GM18868 (cell line): ENCODE measurements around the gene TMEM200B.
"Not testable (repeated sequence)": the region's sequence is repeated elsewhere in the genome, so short reads cannot be mapped to it uniquely, and the experiment has no call there.

Experiments
- ATAC-seq: cut with Tn5 transposase; IDR thresholded peaks from one replicate; pipeline ENCODE4 v1.9.1; 2021; ENCODE audit warnings: mild to moderate bottlenecking, moderate library complexity; ENCODE audit not compliant: unreplicated experiment

The TMEM200B gene

DNA sequence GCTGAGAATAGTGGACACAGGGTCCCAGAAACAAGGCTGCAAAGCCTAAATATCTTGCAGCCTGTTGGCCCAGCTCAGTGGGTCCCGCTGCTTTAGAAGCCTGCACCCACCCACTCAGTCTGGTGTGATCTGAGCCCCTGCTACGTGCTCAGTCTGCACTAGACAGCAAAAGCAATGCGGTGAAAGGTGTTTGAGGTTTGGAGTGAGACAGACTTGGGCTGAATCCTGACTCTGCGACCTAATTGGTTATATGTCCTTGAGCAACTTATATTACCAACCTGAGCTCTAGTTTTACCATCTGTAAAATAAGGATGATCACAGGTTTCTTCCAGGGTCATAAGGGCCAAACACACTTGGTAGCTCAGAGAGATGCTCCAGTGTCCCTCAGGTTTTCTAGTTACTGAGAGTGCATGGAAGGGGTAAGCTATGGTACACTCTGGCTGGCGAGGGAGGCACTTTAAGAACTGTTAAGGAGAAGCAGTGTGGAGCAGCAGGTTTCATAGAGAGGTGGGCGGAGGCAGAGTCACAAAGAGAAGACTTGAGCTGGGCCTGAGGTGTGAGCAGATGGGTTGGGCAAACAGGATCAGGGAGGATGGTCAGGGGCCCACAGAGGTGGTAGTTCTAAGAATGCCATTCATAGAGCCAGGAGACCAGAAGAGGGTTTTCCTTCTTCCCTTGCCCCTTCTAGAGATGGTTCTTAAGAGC lies 10.1 kb downstream of the TMEM200B start:
- no peak for ATAC-seq

DNA sequence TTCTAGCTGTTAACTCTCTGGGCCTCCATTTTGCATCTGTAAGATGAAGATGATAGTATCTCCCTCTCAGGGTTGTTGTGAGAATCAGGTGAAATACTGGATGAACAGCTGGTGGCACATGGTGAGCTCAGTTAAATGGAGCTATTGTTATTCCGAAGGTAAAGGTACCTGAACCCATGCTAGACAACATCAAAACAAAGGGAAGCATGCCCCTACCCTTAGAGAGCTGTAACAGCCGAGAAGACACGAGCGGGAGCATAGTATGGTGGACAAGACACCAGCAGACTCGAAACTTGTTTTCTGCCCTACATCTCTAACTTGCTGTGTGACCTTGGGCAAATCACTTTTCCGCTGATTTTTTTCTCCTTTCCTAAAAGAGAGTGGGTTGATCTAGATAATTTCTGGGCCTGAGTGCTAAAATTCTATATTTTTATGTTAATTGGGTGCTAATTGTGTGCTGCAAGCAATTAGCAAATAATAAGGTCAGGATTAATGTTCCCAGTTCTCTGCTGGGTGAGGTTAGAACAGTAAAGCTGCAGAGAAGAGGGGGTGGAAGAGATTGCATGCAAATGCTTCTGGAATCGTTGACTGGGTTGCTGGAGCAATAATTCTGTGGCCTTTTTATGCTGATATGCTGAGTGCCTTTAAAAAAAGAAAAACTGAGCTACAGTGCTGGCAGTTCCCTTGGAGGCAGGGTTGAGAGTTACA lies 10.8 kb downstream of the TMEM200B start:
- no peak for ATAC-seq

- not testable (repeated sequence) for ATAC-seq
These were observed 15.7 kb downstream of the TMEM200B start for GRCh38 chr1:29108041-29108440.

DNA sequence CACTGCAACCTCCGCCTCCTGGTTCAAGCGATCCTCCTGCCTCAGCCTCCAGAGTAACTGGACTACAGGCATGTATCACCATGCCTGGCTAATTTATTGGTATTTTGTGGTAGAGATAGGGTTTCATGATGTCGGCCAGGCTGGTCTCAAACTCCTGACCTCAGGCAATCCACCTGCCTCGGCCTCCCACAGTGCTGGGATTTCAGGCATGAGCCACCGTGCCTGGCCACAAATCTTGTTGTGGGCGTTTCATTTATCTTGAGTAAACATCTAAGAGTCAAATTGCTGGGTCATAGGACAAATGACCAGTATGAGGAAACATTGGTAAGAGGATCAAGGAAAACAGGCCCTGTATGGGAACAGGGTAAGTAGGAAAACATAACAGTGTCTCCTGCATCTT lies 17.9 kb downstream of the TMEM200B start:
- ATAC-seq: no peak

- no peak for ATAC-seq
These were observed 23.2 kb downstream of the TMEM200B start for GRCh38 chr1:29100487-29100886.

DNA sequence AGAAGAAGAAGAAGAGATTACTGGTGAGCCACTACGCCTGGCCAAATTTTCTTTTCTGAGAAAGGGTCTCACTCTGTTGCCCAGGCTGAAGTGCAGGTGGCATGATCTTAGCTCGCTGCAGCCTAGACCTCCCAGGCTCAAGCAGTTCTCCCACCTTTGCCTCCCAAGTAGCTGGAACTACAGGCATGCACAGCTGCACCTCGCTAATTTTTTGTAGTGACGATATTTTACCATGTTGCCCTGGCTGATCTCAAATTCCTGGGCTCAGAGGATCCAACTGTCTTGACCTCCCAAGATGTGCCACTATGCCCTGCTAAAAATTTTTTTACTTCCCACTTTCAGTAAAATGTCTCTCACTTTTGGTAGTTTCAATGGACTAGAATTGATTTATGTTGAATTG lies 24.4 kb downstream of the TMEM200B start:
- no peak for ATAC-seq

GRCh38 chr1:29096231-29096886 lies 27.3 kb downstream of the TMEM200B start:
- no peak for ATAC-seq

GRCh38 chr1:29094954-29095353 lies 28.7 kb downstream of the TMEM200B start:
- no peak for ATAC-seq

DNA sequence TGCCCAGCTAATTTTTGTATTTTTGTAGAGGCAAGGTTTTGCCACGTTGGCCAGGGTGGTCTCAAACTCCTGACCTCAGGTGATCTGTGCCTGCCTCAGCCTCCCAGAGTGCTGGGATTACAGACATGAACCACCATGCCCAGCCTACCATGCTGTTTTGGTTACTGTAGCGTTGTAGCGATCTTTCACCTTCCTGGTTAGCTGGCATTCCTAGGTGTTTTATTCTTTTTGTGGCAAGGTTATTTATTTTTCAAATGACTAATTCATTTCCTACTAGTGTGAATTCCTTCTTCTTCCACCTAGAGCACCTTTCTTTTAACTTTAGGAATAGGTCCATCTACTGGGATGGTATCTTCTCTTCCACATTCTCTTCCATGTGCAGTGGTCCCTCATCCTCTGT lies 29.3 kb downstream of the TMEM200B start:
- no peak for ATAC-seq

DNA sequence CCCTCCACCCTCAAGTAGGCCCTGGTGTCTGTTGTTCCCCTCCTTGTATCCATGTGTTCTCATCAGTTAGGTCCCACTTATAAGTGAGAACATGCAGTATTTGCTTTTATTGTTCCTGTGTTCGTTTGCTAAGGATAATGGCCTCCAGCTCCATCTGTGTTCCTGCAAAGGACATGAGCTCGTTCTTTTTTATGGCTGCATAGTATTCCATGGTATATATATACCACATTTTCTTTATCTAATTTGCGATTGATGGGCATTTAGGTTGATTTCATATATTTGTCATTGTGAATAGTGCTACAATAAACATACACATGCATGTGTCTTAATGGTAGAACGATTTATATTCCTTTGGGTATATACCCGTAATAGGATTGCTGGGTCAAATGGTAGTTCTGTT lies 31.0 kb downstream of the TMEM200B start:
- ATAC-seq: not testable (repeated sequence)

DNA sequence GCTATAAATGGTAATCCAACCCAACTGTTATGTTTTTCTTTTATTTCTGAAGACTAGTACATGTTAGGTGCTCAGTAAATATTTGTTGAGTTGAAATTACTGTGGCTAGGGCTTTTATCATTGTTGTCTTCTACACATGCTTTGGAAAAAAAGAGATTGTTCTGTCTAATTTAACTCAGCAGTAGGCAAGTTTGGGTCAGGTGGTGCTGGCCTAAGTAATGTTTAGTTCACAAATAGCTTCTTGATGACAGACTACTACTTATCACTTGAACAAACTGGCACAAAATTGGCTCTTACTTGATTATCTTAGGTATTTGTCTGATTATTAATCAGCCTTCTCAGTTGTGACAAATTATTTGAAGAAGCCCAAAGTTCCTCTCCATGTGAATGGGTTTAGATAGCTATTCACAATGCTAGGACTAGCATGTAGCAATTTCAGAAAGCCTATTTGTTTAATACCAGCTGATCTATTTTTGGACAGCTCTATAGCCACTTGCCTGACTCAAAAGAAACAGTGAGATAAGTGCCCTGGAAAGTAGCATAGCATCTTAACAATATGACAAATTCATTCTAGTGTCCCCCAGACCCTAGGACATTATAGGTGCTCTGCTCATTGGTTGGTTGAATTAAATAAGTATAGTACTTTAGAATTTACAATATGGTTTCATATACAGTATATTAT lies 32.6 kb downstream of the TMEM200B start:
- no peak for ATAC-seq

- ATAC-seq: no peak
These were observed 39.5 kb downstream of the TMEM200B start for GRCh38 chr1:29084196-29084521.

GRCh38 chr1:29083317-29084195 lies 40.1 kb downstream of the TMEM200B start:
- no peak for ATAC-seq

DNA sequence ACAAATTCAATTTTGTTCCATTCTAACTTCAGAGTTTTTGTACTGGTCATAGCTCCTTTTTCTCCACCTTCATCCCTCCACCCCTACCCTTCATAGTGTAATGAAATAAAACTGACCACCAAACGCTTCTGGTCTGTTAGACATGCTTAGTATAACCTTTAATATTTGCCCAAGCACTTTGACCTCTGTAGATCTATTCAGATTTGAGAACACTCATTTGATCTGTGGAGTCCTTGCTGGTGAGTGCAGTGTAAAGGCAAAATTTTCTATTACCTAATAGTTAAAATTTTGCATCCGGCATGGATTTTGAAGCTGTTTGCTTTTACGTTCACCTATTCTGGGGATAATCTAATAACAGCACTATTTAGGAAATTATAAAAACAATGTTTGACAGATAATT lies 41.2 kb downstream of the TMEM200B start:
- ATAC-seq: no peak

DNA sequence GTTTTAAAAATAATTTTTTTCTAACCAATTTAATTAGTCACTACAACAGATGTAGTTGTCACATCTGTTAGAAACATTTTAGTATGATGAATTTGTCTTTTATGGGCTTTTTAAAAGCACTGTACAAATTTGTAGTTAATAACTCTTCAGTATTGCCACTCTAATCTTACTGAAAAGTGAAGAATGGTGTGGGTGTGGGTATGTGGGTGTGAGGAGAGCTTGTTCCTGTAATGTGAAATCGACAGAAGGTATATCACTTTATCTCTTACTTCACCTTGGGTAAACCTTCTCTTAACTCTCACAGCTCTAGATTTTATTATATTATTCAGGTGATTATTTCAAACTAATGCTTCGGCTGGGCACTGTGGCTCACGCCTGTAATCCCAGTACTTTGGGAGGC lies 42.5 kb downstream of the TMEM200B start:
- no peak for ATAC-seq

DNA sequence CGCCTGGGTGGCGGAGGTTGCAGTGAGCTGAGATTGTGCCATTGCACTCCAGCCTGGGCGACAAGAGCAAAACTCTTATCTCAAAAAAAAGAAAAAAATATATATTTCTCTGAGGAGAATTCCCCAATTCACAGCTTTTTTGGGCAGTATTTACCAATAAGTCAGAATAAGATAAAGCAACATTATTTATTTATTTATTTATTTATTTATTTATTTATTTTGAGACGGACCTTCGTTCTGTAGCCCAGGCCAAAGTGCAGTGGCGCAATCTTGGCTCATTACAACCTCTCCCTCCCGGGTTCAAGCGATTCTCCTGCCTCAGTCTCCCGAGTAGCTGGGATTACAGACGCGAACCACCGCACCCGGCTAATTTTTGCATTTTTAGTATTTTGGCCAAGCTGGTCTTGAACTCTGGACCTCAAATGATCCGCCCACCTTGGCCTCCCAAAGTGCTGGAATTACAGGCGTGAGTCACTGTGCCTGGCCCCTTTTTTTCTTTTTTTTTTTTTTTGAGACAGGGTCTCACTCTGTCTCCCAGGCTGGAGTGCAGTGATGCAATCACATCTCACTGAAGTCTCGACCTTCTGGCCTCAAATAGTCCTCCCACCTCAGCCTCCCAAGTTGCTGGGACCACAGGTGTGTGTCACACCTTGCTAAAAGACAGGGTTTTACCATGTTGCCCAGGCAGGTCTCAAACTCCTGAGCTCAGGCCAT lies 43.6 kb downstream of the TMEM200B start:
- not testable (repeated sequence) for ATAC-seq

DNA sequence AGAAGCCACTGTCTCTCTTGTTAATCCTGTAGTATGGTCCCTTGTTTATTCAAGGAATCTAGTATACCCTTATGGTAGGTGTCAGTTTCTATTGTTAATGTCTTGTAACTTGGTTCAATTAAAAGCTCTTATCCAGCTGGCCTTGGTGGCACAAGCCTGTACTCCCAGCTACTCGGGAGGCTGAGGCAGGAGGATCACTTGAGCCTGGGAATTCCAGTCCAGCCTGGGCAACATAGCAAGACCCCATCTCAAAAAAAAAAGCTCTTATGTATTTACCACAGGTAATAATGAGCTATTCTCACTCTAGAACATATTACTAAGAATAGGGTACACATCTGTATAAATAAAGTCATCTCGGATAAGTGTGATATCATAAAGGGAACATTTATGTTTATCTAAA lies 46.5 kb downstream of the TMEM200B start:
- ATAC-seq: no peak
